ENCODE data around the gene TPK1. TPM values are rescaled to one million over a fixed set of nuclear protein-coding genes. Genes with fewer than 3 reads are reported as not detected.

Gene TPK1
- total RNA-seq (2016; rRNA removed; fragmentation: Illumina TruSeq; extraction: Trizol) (1.0 and 1.4 TPM in 2 replicates), polyA plus RNA-seq (2011; rRNA removed) (0.74 and 1.2 TPM in 2 replicates), polyA minus RNA-seq (2011; rRNA and poly(A)+ RNA removed; ENCODE audit: low replicate concordance) (2.8 and 13.1 TPM in 2 replicates), Bru-seq, nascent RNA (percentile 18 among the genes with signal in this experiment), BruChase-seq, experiment 1, labeled RNA remaining after a 6-hour chase (percentile 11 among the genes with signal in this experiment), BruChase-seq, experiment 2, labeled RNA remaining after a 2-hour chase (percentile 16 among the genes with signal in this experiment)
- 1.3 and 1.7 TPM in 2 replicates for total RNA-seq (2016; cell fraction: cytosol; rRNA removed; fragmentation: Illumina TruSeq; extraction: Trizol; ENCODE audit: low read depth)
- 0.45 and 1.3 TPM in 2 replicates for total RNA-seq (2016; cell fraction: insoluble cytoplasmic fraction; rRNA removed; fragmentation: Illumina TruSeq; extraction: Trizol)
- 1.1 TPM in 2 replicates for total RNA-seq (2016; cell fraction: membrane; rRNA removed; fragmentation: Illumina TruSeq; extraction: Trizol)
- total RNA-seq (2016; cell fraction: nucleus; rRNA removed; fragmentation: Illumina TruSeq; extraction: Trizol): 0.75 and 1.7 TPM in 2 replicates
- 0.42 and 0.62 TPM in 2 replicates for polyA plus RNA-seq (2011; cell fraction: cytosol; rRNA removed)
- 0.43 and 0.62 TPM in 2 replicates for polyA plus RNA-seq (2011; cell fraction: nucleus; rRNA removed)
- polyA plus RNA-seq (2012): 0.25 and 0.61 TPM in 2 replicates
- 0.74 and 1.2 TPM in 2 replicates for polyA plus RNA-seq (2016; cell fraction: cytosol; fragmentation: Illumina TruSeq; extraction: Trizol; ENCODE audit: low read depth)
- 0.61 and 1.4 TPM in 2 replicates for polyA plus RNA-seq (2016; cell fraction: insoluble cytoplasmic fraction; fragmentation: Illumina TruSeq; extraction: Trizol; ENCODE audit: low read depth)
- polyA plus RNA-seq (2016; cell fraction: membrane; fragmentation: Illumina TruSeq; extraction: Trizol; ENCODE audit: low read depth): 0.98 and 1.2 TPM in 2 replicates
- polyA plus RNA-seq (2016; cell fraction: nucleus; fragmentation: Illumina TruSeq; extraction: Trizol; ENCODE audit: insufficient read depth, low read depth): 0.56 and 0.72 TPM in 2 replicates
- 0.40 TPM in 1 of 2 replicates, not detected in the other for polyA minus RNA-seq (2011; cell fraction: cytosol; rRNA and poly(A)+ RNA removed)
- 4.0 and 4.7 TPM in 2 replicates for polyA minus RNA-seq (2011; cell fraction: nucleus; rRNA and poly(A)+ RNA removed)
- long read RNA-seq, experiment 1, partial matches to known transcripts: 0 of 1 reads
- long read RNA-seq, experiment 1, other reads (novel, unspliced or antisense): 0 of 1 reads
- long read RNA-seq, experiment 2: 0 reads

GRCh38 chr7:144835652-144836544 is at the start of gene TPK1:
TSS of gene TPK1 (minus strand) at chr7:144836053. CDS start at chr7:144835602, 451 bp downstream.
- intact Hi-C loops (cut with micrococcal nuclease; ENCODE audit: unreplicated experiment): no loop called here
- BruUV-seq (replicated peaks): no TSS peak
- TF ChIP-seq ZNF263 (CRISPR knock-in tag; IDR thresholded peaks at IDR 0.05): peak; percentile 41; the same call in 1 of the 2 replicates
- TF ChIP-seq AHDC1 (CRISPR knock-in tag; IDR thresholded peaks at IDR 0.05; ENCODE audit: borderline replicate concordance): peak; percentile 4; the same call in 1 of the 2 replicates
- TF ChIP-seq MXD1 (CRISPR knock-in tag; IDR thresholded peaks at IDR 0.05): no peak; the same call in 1 of the 2 replicates
- TF ChIP-seq JARID2 (CRISPR knock-in tag; IDR thresholded peaks at IDR 0.05; ENCODE audit: insufficient replicate concordance): no peak
- TF ChIP-seq TERF1 (CRISPR knock-in tag; IDR thresholded peaks at IDR 0.05): no peak
- TF ChIP-seq TFDP2 (CRISPR knock-in tag; IDR thresholded peaks at IDR 0.05): peak; percentile 84
- TF ChIP-seq, protein P1, sequence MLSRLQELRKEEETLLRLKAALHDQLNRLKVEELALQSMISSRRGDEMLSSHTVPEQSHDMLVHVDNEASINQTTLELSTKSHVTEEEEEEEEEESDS (CRISPR knock-in tag; IDR thresholded peaks at IDR 0.05; ENCODE audit: borderline replicate concordance): no peak

More at GRCh38 chr7:144835652-144836544, at the start of gene TPK1:
- ATAC-seq: peak; percentile 95
- no peaks in the 10 kb centered on the region for H4K20me1 ChIP-seq (ENCODE audit: insufficient read depth, low read length)
- H2AFZ ChIP-seq (ENCODE audit: low read length): peak within 1 kb of the TSS; percentile 94
- H3K4me1 ChIP-seq (ENCODE audit: insufficient read depth, low read length): peaks cover 10% of the 10 kb centered on the region; the same call in 1 of the 2 replicates
- H3K4me3 ChIP-seq (replicated peaks in 1 of 3; ENCODE audit: insufficient read depth in 1 of 3, low read depth in 2 of 3, low read length in 3 of 3): peak within 1 kb of the TSS; percentile 65 to 76 (median 73)
- no peaks in the 10 kb centered on the region for H3K9me3 ChIP-seq (ENCODE audit: low read length)
- POLR2A ChIA-PET: interaction anchor here (0.7 kb wide), 1 partner anchor 10 kb away, joined by 4 read pairs; no protein-coding TSS in a partner anchor
- H3K27me3 ChIP-seq (ENCODE audit: control insufficient read depth in 1 of 2, insufficient read depth in 2 of 2, low read length in 2 of 2): no peaks in the 10 kb centered on the region; a peak in 1 of 5 replicates
- FAIRE-seq: no peak
- WGBS (ENCODE audit: low lambda C conversion rate): 97% methylated on average over 12 of the region's 81 CpGs
- no peak within 1 kb of the TSS for H3K27ac ChIP-seq (ENCODE audit: extremely low read length, insufficient read depth, low read length)
- CTCF ChIA-PET (ENCODE audit: low intra/inter-chr PET ratio, low total read pairs): no interaction called here
- in situ Hi-C loops (cut with HindIII; ENCODE audit: extremely low pct_ligation_motif_present, low pct_unique_long_range_greater_than_20kb): no loop called here
- H3K36me3 ChIP-seq (replicated peaks in 1 of 2; ENCODE audit: control insufficient read depth in 1 of 2, insufficient read depth in 2 of 2, low read length in 2 of 2): no peaks in the 10 kb centered on the region
- peak within 1 kb of the TSS; percentile 36 for H3K9ac ChIP-seq (ENCODE audit: insufficient read depth, low read depth, low read length)
- H3K79me2 ChIP-seq (ENCODE audit: insufficient read depth, low read length): no peaks in the 10 kb centered on the region
- H3K4me2 ChIP-seq (ENCODE audit: low read depth, low read length): peak within 1 kb of the TSS; percentile 99
- DNase-seq (ENCODE audit: low spot score): peak; percentile 74

All from HepG2 (cell line).